ENCODE data around the gene SUCO.

- TF ChIP-seq EZH2 (IDR thresholded peaks at IDR 0.05) (no peak), POLR2AphosphoS5 (IDR thresholded peaks at IDR 0.05; ENCODE audit: borderline replicate concordance, low read depth, low read length) (no peak)
These were observed 18.3 kb downstream of the SUCO start for GRCh38 chr1:172551279-172551678.

Data from SK-N-MC (cell line).